Activated naive CD4-positive, alpha-beta T cell treated with anti-CD3 and anti-CD28 coated beads, Interleukin-2, amount 10 ng/mL, durations not matched to agents 5 hours and 36 hours (primary cell): ENCODE data around the gene PSTPIP2. TPM values are rescaled to one million over a fixed set of nuclear protein-coding genes. Genes with fewer than 3 reads are reported as not detected.

Source experiments
- total RNA-seq, 2 experiments: library from RNA; stranded (reverse); gene quantifications; one replicate each; pipeline ENCODE4 v1.2.3, GENCODE V29; 2021

Gene PSTPIP2
- total RNA-seq = 10 to 100 TPM; 11.3 to 12.8 TPM

GRCh38 chr18:46071653-46072375 lies at the start of gene PSTPIP2:
Gene PSTPIP2 (minus strand): TSS chr18:46072260. CDS start chr18:46072188, 72 bp downstream.

GRCh38 chr18:46104128-46104911 lies 32.3 kb upstream of the PSTPIP2 start, which contains the start of gene HAUS1:
Gene HAUS1 (plus strand): TSS chr18:46104385. CDS start chr18:46104412, 27 bp downstream.

GRCh38 chr18:46097801-46098615 lies 25.9 kb upstream of the PSTPIP2 start, which contains the start of gene ATP5F1A:
Gene ATP5F1A (minus strand): TSS chr18:46098296. CDS start chr18:46098231, 65 bp downstream.

GRCh38 chr18:45967007-45967706 lies 104.9 kb downstream of the PSTPIP2 start, which contains the start of gene EPG5:
Gene EPG5 (minus strand): TSS chr18:45967329. CDS start chr18:45967239, 90 bp downstream.

Other genes starting within 250 kb of the PSTPIP2 start
- gene SIGLEC15, start 246.6 kb downstream of the PSTPIP2 start, total RNA-seq = not detected
- 10 to 100 TPM; 24.8 to 25.1 TPM for gene EPG5, start 104.9 kb downstream of the PSTPIP2 start, total RNA-seq
- 100 to 1,000 TPM; 309 to 311 TPM for gene ATP5F1A, start 26.0 kb upstream of the PSTPIP2 start, total RNA-seq
- gene HAUS1, start 32.1 kb upstream of the PSTPIP2 start, total RNA-seq = 10 to 100 TPM; 47.5 to 49.7 TPM